GM23338 (cell line): ENCODE measurements around the gene SLC2A5. TPM values are rescaled to one million over a fixed set of nuclear protein-coding genes. Genes with fewer than 3 reads are reported as not detected.

ENCODE experiments used
- ATAC-seq: fragments of 200-7000 bp; cut with Tn5 transposase; 3 replicates; pipeline ENCODE4 v1.9.1; 2020
- DNase-seq: peaks from one replicate; pipeline ENCODE4 v3.0.0-alpha.2; 2015; ENCODE audit warnings: low spot score
- H2AFZ ChIP-seq: fragments of 200-600 bp; sonication (generic); 2 replicates; pipeline ENCODE4 v1.8.0; 2016; ENCODE audit warnings: antibody characterized with exemption, mild to moderate bottlenecking, moderate library complexity
- H3F3A ChIP-seq: fragments of 200-600 bp; sonication (generic); replicated peaks from 2 replicates; pipeline ENCODE4 v1.8.0; 2017; ENCODE audit warnings: antibody characterized with exemption, mixed run types, low read depth
- H3K27ac ChIP-seq: fragments of 200-600 bp; sonication (generic); 2 replicates; pipeline ENCODE4 v1.6.1; 2016; ENCODE audit warnings: low read depth
- H3K27me3 ChIP-seq: fragments of 200-600 bp; sonication (generic); 2 replicates; pipeline ENCODE4 v1.8.0; 2016; ENCODE audit warnings: mild to moderate bottlenecking, mixed run types, moderate library complexity; ENCODE audit not compliant: insufficient read depth
- H3K36me3 ChIP-seq: fragments of 200-600 bp; sonication (generic); 2 replicates; pipeline ENCODE4 v1.8.0; 2016; ENCODE audit warnings: mild to moderate bottlenecking; ENCODE audit not compliant: insufficient read depth
- H3K4me1 ChIP-seq: fragments of 200-600 bp; sonication (generic); 2 replicates; pipeline ENCODE4 v1.8.0; 2016; ENCODE audit warnings: mild to moderate bottlenecking, moderate library complexity; ENCODE audit not compliant: insufficient read depth
- H3K4me2 ChIP-seq: fragments of 200-600 bp; sonication (generic); 2 replicates; pipeline ENCODE4 v1.7.1; 2017; ENCODE audit warnings: mixed run types
- H3K4me3 ChIP-seq: fragments of 200-600 bp; sonication (generic); 2 replicates; pipeline ENCODE4 v1.6.1; 2016; ENCODE audit warnings: mixed run types
- H3K79me2 ChIP-seq: fragments of 200-600 bp; sonication (generic); replicated peaks from 2 replicates; pipeline ENCODE4 v1.8.0; 2017; ENCODE audit warnings: mild to moderate bottlenecking; ENCODE audit not compliant: insufficient read depth
- H3K9me2 ChIP-seq: fragments of 200-600 bp; sonication (generic); 2 replicates; pipeline ENCODE4 v1.8.0; 2017; ENCODE audit not compliant: insufficient read depth
- H4K20me1 ChIP-seq: fragments of 200-600 bp; sonication (generic); replicated peaks from 2 replicates; pipeline ENCODE4 v1.8.0; 2017; ENCODE audit warnings: mild to moderate bottlenecking; ENCODE audit not compliant: insufficient read depth
- H3K27ac Mint-ChIP-seq: 2 replicates; pipeline ENCODE4 v1.8.0; 2020; ENCODE audit warnings: inconsistent platforms, mild to moderate bottlenecking, moderate library complexity, mixed read lengths
- H3K27me3 Mint-ChIP-seq: 3 replicates; pipeline ENCODE4 v1.8.0; 2022; ENCODE audit warnings: low read depth, mild to moderate bottlenecking, moderate library complexity, mixed read lengths, inconsistent platforms; ENCODE audit not compliant: insufficient read depth, poor library complexity
- H3K36me3 Mint-ChIP-seq: 3 replicates; pipeline ENCODE4 v1.8.0; 2021; ENCODE audit warnings: low read depth, mild to moderate bottlenecking, inconsistent platforms, moderate library complexity, mixed read lengths
- H3K4me1 Mint-ChIP-seq: 3 replicates; pipeline ENCODE4 v1.8.0; 2020; ENCODE audit warnings: mild to moderate bottlenecking, inconsistent platforms, mixed read lengths
- H3K4me3 Mint-ChIP-seq: 3 replicates; pipeline ENCODE4 v1.8.0; 2021; ENCODE audit warnings: moderate library complexity, mild to moderate bottlenecking, inconsistent platforms, mixed read lengths
- H3K9me3 Mint-ChIP-seq: 3 replicates; pipeline ENCODE4 v1.8.0; 2020; ENCODE audit warnings: moderate library complexity, mild to moderate bottlenecking, inconsistent platforms, mixed read lengths
- CREB1 ChIP-seq: fragments of 250-450 bp; sonication (Bioruptor Pico); IDR thresholded peaks from 2 replicates; pipeline ENCODE4 v1.5.0; 2020; ENCODE audit warnings: low read depth, mild to moderate bottlenecking, moderate library complexity
- CTCF ChIP-seq, 2 experiments: fragments of 200-600 bp in 1 of 2; sonication (generic) in 1 of 2; conservative IDR thresholded peaks; 2 replicates each; pipeline versions ENCODE4 v1.5.1 to v1.6.1; 2016 to 2017; ENCODE audit warnings: antibody characterized with exemption in 2 of 2, low read depth in 2 of 2, mild to moderate bottlenecking in 2 of 2, moderate library complexity in 1 of 2
- EZH2 ChIP-seq: fragments of 200-600 bp; sonication (generic); IDR thresholded peaks from one replicate; pipeline ENCODE4 v1.8.0; 2017; ENCODE audit warnings: antibody characterized with exemption, mild to moderate bottlenecking, low read depth; ENCODE audit not compliant: unreplicated experiment
- EZH2phosphoT487 ChIP-seq: fragments of 200-600 bp; sonication (generic); IDR thresholded peaks from one replicate; pipeline ENCODE4 v1.8.1; 2018; ENCODE audit warnings: antibody characterized with exemption; ENCODE audit not compliant: unreplicated experiment
- JUNB ChIP-seq: IDR thresholded peaks from one replicate; pipeline ENCODE4 v1.6.1; 2016; ENCODE audit warnings: antibody characterized with exemption; ENCODE audit not compliant: unreplicated experiment
- NANOG ChIP-seq: IDR thresholded peaks from 2 replicates; pipeline ENCODE4 v1.6.1; 2016; ENCODE audit warnings: antibody characterized with exemption, borderline replicate concordance
- POLR2AphosphoS5 ChIP-seq: IDR thresholded peaks from 2 replicates; pipeline ENCODE4 v1.6.1; 2016; ENCODE audit warnings: antibody characterized with exemption, low read depth
- ZNF114 ChIP-seq: fragments of 250-450 bp; sonication (Bioruptor Pico); IDR thresholded peaks from 2 replicates; pipeline ENCODE4 v1.5.0; 2020; ENCODE audit warnings: mild to moderate bottlenecking, moderate library complexity
- ZNF331 ChIP-seq: fragments of 250-450 bp; sonication (Bioruptor Pico); IDR thresholded peaks from 2 replicates; pipeline ENCODE4 v1.5.0; 2020; ENCODE audit warnings: low read depth, mild to moderate bottlenecking, moderate library complexity
- ZNF462 ChIP-seq: fragments of 250-450 bp; sonication (Bioruptor Pico); IDR thresholded peaks from 2 replicates; pipeline ENCODE4 v1.5.0; 2020; ENCODE audit warnings: mild to moderate bottlenecking, moderate library complexity
- polyA plus RNA-seq: library from polyadenylated mRNA; unstranded; fragments of >200 nt; fragmentation: Nextera tagmentation; extraction: Ambion mirVana; gene quantifications from 2 replicates; pipeline ENCODE4 v1.2.1, GENCODE V29; 2016
- total RNA-seq: library from RNA; depleted of rRNA; stranded (reverse); fragments of >200 nt; shearing (Covaris generic); gene quantifications from 2 replicates; pipeline ENCODE4 v1.2.3, GENCODE V29; 2014
- TF ChIP-seq, protein P1 (sequence below): IDR thresholded peaks from 2 replicates; pipeline ENCODE4 v1.6.1; 2016; ENCODE audit warnings: antibody characterized with exemption

Gene SLC2A5
- total and polyA plus RNA-seq, 2 experiments from 2014 or later: 0.03 TPM; not detected in 1

DNA sequence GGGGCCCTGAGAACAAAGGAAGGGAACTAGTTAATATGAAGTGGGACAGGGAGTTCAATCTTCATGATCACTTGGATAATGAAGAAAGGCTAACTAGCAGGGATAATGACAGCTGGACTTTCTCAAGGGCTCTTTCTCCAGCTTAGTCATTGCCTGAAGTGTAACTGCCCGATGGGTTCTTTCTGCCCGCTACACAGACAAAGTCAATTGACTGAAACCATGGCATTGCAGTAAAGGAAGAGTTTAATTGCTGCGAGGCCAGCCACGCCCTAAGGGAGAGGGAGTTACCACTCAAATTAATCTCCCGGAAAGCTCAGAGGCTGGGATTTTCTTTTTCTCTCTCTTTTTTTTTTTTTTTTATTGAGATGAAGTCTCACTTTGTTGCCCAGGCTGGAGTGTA lies 16.6 kb upstream of the SLC2A5 start (continued):
- TF ChIP-seq EZH2phosphoT487: no peak
- TF ChIP-seq NANOG: no peak
- no peak for TF ChIP-seq JUNB
- no peak for TF ChIP-seq EZH2
- TF ChIP-seq POLR2AphosphoS5: no peak
- no peak for TF ChIP-seq ZNF331 (CRISPR knock-in tag)
- TF ChIP-seq, protein P1, sequence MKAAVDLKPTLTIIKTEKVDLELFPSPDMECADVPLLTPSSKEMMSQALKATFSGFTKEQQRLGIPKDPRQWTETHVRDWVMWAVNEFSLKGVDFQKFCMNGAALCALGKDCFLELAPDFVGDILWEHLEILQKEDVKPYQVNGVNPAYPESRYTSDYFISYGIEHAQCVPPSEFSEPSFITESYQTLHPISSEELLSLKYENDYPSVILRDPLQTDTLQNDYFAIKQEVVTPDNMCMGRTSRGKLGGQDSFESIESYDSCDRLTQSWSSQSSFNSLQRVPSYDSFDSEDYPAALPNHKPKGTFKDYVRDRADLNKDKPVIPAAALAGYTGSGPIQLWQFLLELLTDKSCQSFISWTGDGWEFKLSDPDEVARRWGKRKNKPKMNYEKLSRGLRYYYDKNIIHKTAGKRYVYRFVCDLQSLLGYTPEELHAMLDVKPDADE: no peak
- TF ChIP-seq ZNF114 (CRISPR knock-in tag): no peak

DNA sequence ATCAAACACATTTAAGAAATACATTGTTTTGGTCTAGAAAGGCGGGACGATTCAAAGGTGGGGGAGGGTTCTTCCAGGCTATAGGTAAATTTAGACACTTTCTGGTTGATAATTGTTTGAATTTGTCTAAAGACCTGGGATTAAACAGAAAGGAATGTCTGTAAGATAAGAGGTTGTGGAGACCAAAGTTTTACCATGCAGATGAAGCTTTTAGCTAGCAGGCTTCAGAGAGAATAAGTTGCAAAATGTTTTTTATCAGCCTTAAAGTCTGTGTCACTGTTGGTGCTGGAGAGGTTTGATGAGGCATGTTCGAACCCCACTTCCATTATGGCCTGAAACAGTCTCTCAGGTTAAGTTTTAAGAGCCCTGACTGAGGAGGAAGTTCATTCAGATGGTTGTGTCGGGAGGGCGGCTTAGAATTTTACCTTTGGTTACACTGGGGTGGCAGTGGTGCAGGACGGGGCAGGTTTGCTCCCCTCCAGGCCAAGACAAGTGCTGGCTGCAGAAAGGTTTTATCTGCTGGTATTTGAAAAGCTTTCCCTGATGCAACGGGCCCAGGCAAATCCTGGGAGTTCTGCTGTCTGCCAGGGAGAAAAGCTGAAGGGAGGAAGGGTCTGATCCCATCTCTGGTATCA lies 16.0 kb upstream of the SLC2A5 start:
- Histone ChIP-seq H4K20me1 (no peaks in the 10 kb centered on the region), H3F3A (no peaks in the 10 kb centered on the region), H2AFZ (peak overlapping the region; percentile 59; the same call in 1 of the 2 replicates), H3K4me3 (no peak overlapping the region), H3K79me2 (no peaks in the 10 kb centered on the region), H3K4me1 (no peaks in the 10 kb centered on the region; the same call in 1 of the 2 replicates), H3K36me3 (no peaks in the 10 kb centered on the region), H3K4me2 (no peak overlapping the region), H3K27ac (no peak overlapping the region), H3K27me3 (no peaks in the 10 kb centered on the region), H3K9me2 (no peaks in the 10 kb centered on the region)
- Mint-ChIP-seq H3K4me3 (no peak overlapping the region), H3K4me1 (peaks cover 7% of the 10 kb centered on the region; the same call in 2 of the 3 replicates), H3K27ac (no peak overlapping the region), H3K27me3 (no peaks in the 10 kb centered on the region), H3K9me3 (peaks cover 27% of the 10 kb centered on the region), H3K36me3 (peaks cover 14% of the 10 kb centered on the region)
- DNase-seq: no peak
- no peak for TF ChIP-seq CTCF (conservative IDR thresholded peaks at IDR 0.05; ENCODE audit: low read depth in 2 of 2)
- no peak for TF ChIP-seq ZNF462 (CRISPR knock-in tag)
- no peak for TF ChIP-seq NANOG
- no peak for TF ChIP-seq ZNF114 (CRISPR knock-in tag)
- TF ChIP-seq EZH2phosphoT487: no peak
- no peak for TF ChIP-seq EZH2
- no peak for TF ChIP-seq POLR2AphosphoS5
- no peak for TF ChIP-seq CREB1 (CRISPR knock-in tag)
- ATAC-seq: no peak
